SU-DHL-6 (cell line): Measurements from ENCODE around the gene DHRS12.

Source experiments
- CTCF ChIP-seq: fragments of 200-600 bp; sonication (generic); IDR thresholded peaks from one replicate; pipeline ENCODE4 v1.5.1; 2017; ENCODE audit warnings: antibody characterized with exemption, mild to moderate bottlenecking, low read length, moderate library complexity; ENCODE audit not compliant: insufficient read depth, poor library complexity, severe bottlenecking
- EZH2phosphoT487 ChIP-seq: fragments of 200-600 bp; sonication (generic), shearing (Covaris generic); conservative IDR thresholded peaks from 2 replicates; pipeline ENCODE4 v1.6.1; 2018; ENCODE audit warnings: mild to moderate bottlenecking, antibody characterized with exemption, low read length, moderate library complexity, mixed read lengths

GRCh38 chr13:51723529-51723928 is 80.4 kb downstream of the DHRS12 start:
- no peak for TF ChIP-seq CTCF
- TF ChIP-seq EZH2phosphoT487, result no peak
